SU-DHL-6 (cell line): ENCODE measurements around the gene BRICD5.

Source experiments
- EZH2phosphoT487 ChIP-seq: fragments of 200-600 bp; sonication (generic), shearing (Covaris generic); conservative IDR thresholded peaks from 2 replicates; pipeline ENCODE4 v1.6.1; 2018; ENCODE audit warnings: mild to moderate bottlenecking, antibody characterized with exemption, low read length, moderate library complexity, mixed read lengths
- TF ChIP-seq, protein P1 (sequence below): fragments of 200-600 bp; sonication (generic); IDR thresholded peaks from one replicate; pipeline ENCODE4 v1.5.1; 2017; ENCODE audit warnings: antibody characterized with exemption, mild to moderate bottlenecking, low read length, moderate library complexity; ENCODE audit not compliant: insufficient read depth, poor library complexity, severe bottlenecking

GRCh38 chr16:2184962-2185361 lies 25.7 kb downstream of the BRICD5 start:
- TF ChIP-seq, protein P1, sequence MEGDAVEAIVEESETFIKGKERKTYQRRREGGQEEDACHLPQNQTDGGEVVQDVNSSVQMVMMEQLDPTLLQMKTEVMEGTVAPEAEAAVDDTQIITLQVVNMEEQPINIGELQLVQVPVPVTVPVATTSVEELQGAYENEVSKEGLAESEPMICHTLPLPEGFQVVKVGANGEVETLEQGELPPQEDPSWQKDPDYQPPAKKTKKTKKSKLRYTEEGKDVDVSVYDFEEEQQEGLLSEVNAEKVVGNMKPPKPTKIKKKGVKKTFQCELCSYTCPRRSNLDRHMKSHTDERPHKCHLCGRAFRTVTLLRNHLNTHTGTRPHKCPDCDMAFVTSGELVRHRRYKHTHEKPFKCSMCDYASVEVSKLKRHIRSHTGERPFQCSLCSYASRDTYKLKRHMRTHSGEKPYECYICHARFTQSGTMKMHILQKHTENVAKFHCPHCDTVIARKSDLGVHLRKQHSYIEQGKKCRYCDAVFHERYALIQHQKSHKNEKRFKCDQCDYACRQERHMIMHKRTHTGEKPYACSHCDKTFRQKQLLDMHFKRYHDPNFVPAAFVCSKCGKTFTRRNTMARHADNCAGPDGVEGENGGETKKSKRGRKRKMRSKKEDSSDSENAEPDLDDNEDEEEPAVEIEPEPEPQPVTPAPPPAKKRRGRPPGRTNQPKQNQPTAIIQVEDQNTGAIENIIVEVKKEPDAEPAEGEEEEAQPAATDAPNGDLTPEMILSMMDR, result no peak
- no peak for TF ChIP-seq EZH2phosphoT487
